Measurements from ENCODE around the gene RETREG1.
"Not testable (repeated sequence)": the region's sequence is repeated elsewhere in the genome, so short reads cannot be mapped to it uniquely, and the experiment has no call there.

Gene RETREG1, protein sequence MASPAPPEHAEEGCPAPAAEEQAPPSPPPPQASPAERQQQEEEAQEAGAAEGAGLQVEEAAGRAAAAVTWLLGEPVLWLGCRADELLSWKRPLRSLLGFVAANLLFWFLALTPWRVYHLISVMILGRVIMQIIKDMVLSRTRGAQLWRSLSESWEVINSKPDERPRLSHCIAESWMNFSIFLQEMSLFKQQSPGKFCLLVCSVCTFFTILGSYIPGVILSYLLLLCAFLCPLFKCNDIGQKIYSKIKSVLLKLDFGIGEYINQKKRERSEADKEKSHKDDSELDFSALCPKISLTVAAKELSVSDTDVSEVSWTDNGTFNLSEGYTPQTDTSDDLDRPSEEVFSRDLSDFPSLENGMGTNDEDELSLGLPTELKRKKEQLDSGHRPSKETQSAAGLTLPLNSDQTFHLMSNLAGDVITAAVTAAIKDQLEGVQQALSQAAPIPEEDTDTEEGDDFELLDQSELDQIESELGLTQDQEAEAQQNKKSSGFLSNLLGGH
- 29.0 to 56.9 reads per million in 2 donors for total RNA-seq

DNA sequence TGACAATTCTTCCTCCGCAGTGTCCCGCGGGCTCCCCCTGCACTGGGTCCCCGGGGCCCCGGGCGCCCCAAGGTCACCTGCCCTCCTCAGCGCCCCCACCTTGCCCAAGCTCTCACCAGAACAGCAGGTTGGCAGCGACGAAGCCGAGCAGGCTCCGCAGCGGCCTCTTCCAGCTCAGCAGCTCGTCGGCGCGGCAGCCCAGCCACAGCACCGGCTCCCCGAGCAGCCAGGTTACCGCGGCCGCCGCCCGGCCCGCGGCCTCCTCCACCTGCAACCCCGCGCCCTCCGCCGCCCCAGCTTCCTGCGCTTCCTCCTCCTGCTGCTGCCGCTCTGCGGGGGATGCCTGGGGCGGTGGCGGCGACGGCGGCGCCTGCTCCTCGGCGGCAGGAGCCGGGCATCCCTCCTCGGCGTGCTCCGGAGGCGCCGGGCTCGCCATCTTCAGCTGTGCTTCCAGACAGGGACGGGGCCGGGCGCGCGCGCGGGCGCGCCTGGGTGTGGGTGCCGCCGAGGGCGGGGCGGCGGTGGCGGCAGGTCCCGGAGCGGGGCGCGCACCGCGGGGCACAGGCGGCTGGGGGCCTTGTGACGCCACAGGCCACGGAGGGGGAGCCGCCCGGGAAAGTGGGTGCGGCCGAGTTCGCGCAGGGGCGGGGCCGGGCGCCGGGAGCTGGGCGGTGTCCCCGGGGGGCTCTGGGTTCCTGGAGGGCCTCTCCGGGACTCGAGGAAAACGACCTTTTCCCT lies at the start of gene RETREG1:
RETREG1 (minus strand) TSS at position 462 of the 738 bp plus-strand sequence; CDS start at position 436, 26 bp downstream.
- peak; percentile 68 to 88 (median 79) for DNase-seq

DNA sequence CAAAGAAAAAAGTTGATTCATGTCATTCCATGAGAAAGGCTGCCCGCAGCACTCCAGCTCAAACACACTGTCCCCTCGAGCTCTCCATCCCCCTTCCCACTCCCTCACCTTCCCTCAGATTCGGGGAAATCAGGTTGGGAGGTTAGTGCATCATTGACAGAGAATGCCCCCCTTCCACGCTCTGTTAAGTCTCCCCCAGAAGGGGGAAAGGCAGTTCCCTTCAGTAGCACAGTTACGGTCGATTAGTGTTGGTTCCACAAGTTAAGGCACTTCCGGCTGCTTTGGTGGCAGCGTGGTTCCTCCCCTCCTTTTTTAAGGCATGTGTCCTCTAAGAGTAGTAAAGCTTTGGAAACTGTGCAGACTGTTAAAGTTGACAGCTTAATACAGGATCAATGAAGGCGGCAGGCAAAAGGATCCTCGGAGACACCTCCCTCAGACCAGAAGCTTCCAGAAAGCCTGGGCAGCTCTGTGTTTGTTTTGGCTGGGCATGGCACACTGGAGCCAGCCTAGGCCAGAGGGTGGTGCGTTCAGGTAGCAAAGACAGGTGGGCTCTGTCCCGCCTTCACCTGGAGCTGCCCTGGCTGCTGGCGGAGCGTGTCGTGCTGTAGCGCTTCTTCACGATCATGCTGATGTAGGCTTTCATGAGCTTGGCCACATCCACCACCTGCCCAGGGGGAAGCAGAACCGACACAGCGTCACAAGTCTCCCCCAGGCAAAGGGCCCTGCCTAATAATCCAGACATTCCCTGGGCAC lies 49.5 kb upstream of the RETREG1 start:
- DNase-seq: no peak

DNA sequence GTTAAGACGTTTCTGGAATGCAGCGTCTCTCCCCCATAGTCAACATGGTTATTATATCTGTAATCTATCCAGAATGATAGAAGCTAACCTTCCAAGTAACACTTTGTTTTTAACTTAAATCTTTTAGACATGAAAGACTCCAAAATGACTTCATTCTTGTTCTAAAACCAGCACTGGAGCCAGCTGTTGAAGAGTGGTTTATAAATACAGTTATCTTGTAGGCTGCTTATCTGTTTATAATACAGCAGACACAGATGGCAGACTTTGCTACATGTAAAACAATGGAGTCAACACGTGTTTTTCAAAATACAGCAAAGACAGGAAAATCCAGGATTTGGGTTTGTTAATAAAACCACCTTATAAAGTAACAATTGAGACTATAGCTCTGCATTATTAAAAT lies 48.8 kb upstream of the RETREG1 start:
- DNase-seq: no peak

DNA sequence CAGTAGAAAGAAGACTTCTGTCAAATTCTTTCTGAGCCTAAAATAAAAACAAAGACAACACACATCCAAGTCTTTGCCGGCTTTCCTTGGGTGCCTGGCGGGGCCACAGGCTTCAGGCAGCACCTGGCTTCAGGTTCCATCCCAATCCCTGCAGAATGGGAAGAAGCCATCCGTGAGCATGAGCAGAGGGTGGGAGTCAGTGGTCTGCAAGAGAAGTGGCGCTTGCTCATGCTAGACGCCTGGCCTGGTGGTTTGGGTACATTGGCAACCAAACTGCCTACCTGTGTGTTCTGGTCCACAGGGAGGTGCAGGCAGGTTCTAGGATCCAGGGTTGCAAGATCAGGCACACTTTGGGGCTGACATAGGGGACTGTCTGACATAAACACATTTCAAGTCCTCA lies 47.6 kb upstream of the RETREG1 start:
- DNase-seq: no peak

DNA sequence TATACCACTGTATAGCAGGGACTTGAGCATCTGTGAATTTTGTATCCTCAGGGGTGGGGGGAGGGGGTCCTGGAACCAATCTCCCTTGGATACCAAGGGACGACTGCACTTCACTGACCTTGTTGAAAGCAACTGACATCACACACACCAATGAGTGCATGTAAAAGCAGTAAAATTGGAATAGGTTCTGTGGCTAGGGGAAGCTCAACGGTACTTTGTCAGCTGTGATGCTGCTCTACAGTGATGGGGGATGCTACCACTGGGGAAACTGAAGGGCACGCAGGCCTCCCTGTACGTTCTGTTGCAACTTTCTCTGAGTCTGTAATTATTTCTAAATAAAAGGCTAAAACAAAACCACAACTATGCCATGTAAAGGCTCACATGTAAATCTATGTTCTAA lies 47.0 kb upstream of the RETREG1 start:
- no peak for DNase-seq

DNA sequence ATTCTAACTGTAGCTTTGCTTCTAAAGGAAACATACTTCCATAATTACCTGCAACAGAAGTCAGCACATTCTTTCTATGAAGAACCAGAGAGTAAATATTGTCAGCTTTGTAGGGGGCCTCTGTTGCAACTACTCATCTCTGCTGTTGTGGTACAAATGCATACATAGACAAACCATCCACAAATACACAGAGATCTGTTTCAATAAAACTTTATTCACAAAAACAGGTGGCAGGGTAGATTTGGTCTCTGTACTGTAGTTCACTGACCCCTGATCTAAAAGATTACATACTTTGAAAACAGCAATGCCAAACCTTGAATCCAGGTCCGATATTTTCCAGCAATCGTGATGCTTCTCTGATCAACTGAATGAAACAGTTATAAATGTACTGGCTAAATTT lies 44.9 kb upstream of the RETREG1 start:
- DNase-seq: no peak

DNA sequence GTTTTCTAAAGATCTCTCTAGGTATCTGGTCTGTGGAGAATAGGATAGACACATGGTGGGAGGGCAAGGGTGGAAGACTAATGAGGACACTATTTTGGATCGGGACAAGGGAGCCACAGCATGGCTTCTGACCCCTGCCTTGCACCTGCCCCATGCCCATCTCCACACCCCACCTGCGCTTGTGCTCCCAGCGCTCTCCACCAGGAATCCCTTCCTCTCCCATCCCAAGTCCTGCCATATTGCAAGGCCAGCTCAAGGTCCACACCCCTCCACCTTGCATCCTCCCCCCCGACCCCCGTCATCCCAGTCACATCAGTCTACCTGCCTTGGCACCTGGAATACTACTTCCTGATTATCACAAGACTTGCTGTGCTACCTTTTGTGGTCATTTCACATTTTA lies 44.2 kb upstream of the RETREG1 start:
- DNase-seq: no peak

DNA sequence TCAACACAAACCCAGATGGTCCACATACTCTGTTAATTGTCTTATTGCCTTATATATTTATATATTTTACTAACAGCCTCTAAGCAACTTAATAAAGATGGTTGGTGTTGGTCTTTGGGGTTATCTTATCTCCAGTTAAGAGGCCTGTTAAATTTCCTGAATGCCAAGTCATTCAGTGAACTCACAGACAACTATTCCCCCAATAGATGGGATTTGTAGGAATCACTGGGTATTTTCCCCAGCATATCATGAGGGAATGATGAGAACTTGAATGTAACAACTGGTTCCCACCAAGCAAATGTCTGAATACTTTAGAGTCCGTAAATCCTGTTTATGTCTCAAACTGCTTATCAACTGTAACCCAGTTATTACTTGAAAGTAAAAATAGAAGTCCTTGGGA lies 42.7 kb upstream of the RETREG1 start:
- no peak for DNase-seq

DNA sequence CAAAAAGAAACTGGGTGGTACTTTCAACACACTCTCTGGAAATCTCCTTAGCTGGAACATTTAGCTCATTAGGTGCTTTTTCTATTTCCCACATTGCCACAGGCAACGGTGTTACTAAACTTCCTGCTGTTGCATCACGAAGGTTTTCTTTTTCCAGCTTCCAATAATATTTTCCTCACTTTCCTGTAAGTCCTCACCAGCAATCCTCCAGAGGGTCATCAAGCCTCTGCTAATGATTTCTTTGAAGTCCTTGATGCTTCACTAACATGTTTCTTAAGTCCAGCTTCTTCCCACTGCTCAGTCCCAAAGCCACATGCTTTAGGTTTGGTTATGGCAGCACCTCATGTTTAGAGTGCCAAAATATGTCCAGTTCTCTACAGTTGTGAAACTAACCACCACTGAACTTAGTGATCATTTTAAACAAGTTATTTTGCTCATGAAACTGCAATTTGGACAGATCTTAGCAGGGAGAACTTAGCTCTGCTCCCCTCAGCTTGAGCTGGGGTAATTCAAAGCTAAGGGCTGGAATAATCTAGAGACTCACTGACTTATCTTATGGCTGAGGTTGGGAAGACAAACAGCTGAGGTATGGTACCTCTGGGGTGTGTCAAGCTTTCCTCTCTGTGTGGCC lies 39.9 kb upstream of the RETREG1 start:
- DNase-seq: no peak

DNA sequence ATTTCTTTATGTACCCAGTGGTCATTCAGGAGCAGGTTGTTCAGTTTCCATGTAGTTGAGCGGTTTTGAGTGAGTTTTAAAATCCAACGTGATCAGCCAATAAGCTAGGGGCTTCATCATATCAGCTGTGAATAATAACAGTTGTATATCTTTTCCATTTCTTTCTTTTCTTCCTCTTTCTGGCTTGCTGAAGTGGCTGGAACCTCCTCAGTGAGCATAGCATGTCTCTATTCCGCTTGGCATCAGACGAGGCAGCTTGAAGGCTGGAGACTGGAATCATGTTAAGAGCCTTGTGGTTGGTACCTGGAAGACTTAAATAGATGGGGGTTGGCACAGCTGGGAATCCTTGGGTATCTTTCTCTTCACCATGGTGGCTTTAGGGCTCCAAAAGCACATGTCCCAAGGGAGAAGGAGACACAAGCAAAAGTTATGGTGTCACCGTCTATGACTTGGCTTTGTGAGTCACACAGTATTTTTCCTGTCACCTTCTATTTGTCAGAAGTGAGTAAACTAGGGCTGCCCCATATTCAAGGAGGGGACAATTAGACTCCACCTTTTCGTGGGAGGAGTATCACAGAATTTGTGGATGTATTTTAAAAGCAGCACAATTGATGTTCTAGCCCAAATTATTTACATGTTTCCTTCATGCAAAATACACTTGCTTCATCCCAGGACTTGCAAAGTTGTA lies 38.0 kb upstream of the RETREG1 start:
- DNase-seq: no peak

DNA sequence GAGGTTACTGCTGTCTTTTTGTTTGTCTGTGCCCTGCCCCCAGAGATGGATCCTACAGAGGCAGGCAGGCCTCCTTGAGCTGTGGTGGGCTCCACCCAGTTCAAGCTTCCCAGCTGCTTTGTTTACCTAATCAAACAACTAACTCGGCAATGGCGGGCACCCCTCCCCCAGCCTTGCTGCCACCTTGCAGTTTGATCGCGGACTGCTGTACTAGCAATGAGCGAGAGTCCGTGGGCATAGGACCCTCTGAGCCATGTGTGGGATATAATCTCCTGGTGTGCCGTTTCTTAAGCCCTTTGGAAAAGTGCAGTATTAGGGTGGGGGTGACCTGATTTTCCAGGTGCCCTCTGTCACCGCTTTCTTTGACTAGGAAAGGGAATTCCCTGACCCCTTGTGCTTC lies 31.9 kb upstream of the RETREG1 start:
- DNase-seq: not testable (repeated sequence)

DNA sequence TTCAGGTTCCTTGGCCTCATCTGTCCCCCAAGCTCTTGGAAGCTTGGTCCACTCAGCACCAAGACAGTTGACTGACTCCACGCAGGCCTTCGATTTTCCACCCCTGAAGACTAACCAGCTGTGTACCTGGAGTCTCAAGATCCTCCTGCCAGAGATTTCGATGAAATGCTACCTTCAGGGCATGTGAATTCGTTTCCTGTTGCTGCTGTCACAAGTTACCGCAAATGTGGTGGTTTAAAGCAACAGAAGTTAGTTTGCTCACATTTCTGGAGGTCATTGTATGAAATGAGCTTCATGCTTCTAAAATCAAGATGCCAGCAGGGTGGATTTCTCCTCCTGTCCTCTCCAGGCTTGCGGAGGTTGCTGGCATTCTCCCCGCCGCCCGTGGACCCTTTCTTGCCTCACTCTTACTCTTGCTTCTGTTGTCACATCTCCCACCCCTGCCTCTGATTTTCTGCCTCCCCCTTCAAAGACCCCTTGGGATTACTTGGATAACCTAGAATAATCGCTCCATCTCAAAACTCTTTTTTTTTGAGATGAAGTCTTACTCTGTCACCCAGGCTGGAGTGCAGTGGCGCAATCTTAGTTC lies 27.6 kb upstream of the RETREG1 start:
- DNase-seq: no peak

DNA sequence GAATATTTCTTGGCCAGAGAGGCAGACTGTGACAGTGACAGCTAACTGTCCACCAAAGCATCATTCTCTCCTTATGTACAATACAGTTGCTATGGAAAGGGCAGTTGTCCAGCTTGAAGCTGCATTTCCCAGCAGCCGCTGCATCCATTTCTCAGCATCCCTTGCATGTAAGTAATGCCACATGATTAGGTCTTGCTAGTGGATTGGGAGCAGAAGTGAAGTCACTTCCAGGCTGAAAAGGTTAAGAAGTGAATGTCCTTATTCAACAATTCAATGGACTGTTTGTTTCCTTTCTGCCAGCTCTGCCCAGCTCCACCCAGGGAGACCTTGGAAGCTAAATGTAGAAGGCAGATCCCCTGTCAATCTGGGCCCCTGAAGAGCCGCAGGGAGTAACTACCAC lies 26.1 kb upstream of the RETREG1 start:
- DNase-seq: no peak

DNA sequence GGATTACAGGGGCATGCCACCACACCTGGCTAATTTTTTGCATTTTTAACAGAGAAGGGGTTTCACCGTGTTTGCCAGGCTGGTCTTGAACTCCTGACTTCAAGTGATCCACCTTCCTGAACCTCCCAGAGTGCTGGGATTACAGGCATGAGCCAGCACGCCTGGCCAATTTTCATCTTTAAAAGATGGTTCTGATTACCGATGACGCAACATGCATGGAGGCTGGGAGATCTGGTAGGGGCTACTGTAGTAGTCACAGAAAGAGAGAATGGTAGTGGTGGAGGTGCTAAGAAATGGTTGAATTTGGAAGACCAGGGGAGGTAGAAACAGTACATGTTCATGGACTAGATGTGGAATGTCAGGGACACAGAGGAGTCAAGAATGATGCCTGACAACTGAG lies 22.4 kb upstream of the RETREG1 start:
- no peak for DNase-seq

DNA sequence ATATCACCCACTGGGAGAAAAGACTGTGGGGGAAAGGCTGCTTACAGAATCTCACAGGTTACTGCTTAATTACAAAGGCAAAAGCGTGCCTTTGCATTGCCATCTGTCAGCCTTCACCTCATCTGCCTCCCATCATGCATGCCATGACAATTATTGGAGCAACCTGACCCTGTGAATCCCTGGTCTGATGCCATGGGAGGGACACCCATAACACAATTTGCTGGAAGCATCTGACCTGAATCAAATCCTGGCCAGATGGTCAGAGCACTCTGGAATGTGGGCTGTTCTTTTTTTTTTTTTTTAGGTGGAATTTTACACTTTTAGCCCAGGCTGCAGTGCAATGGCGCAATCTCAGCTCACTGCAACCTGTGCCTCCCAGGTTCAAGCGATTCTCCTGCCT lies 11.6 kb upstream of the RETREG1 start:
- no peak for DNase-seq

DNA sequence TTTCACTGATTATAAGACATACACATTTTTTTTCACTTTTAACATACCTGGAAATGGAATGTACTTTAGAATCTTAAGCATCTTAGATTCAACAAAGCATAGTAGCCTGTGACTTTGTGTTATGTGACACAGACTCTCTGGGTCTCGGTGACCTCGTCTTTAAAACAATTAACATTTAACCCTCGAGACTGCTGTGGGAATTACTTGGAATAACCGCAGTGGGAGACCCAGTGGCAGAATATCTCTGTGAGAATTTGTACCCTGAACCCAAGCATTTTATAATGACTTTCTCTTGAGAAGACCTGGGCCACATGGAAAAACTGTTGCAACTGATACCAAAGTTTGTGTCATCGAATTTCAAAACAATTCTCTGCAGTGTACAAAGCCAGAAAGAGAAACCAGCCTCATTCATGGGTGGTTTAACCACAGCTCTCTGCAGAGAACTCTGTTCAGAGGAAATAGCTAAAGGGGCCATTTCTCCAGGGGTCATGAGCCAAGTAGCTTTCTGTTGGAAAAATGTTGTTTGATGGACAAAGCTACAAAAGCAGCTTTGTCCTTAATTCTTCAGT lies 10.0 kb upstream of the RETREG1 start:
- DNase-seq: peak in 1 of 5 experiments; percentile 84

DNA sequence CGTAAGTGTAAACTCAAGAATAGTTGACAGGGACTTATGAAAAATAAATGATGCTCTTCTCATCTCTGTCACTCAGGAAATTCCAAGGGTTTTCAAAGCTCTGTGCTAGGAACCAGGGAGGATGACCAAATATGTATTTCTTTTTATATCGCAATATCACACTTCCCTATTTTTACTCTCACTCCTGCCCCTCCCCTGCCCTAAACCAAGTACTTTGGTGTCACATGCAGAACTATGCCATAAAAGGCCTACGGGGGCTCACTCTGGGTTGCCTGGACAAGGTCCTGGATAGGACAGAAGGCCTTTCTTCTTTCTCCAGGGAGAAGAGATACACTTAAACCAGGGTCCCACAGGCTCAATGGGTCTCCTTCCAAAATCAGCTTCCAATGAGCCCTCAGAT lies 8.3 kb upstream of the RETREG1 start:
- DNase-seq: no peak

DNA sequence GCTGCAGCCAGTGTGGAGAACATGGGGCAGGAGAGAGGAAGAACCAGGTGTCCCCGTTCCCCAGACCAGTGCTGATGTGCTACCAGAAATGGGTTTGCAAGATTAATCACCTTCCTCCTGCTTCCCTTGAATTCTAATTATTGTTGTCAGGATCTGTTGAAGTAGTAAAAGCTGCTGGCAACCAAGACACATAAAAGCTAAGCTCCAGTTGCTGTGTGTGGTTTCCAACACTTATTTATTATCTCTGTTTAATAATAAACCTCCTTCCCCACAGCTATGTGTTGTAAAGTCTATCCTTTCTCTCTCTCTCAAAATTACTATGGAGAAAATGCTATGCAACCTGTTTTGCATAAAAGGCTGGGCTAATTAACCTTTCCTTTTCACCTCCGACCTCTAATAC lies 2.3 kb upstream of the RETREG1 start:
- no peak for DNase-seq

DNA sequence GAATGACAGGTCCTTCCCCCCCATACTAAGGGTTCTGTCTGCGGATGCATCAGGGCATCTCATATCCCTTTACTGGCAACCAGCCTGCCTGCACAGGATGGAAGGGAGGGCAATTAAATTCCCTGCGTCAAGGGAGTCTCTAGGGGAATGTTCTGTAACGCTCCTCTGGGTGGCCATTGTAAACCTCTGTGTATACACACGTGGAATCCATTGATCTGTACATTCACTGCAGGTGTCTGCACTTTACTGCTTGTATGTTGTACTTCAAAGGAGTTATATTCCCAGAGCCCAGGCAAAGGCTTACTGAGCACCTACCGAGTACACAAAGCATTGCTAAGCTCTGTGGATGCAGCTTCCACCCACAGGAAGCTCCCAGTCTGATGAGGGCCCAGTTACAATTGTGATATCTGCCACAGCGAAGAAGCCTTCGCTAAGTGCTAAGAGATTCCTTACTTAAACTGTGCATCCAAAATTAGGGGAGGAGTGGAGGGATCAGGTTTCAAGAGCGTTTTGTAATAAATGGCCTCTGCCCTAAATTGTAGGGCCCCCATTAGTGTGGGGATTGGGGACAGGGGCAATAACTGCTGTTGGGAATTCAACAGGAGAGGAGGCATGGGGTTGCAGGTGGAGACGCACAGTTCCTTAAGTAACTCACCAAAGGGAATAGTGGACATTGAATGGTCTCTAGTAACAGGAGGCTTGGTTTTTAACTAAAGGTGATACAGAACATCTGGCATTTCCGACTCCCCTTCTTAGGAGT lies 1.5 kb upstream of the RETREG1 start:
- DNase-seq: no peak

DNA sequence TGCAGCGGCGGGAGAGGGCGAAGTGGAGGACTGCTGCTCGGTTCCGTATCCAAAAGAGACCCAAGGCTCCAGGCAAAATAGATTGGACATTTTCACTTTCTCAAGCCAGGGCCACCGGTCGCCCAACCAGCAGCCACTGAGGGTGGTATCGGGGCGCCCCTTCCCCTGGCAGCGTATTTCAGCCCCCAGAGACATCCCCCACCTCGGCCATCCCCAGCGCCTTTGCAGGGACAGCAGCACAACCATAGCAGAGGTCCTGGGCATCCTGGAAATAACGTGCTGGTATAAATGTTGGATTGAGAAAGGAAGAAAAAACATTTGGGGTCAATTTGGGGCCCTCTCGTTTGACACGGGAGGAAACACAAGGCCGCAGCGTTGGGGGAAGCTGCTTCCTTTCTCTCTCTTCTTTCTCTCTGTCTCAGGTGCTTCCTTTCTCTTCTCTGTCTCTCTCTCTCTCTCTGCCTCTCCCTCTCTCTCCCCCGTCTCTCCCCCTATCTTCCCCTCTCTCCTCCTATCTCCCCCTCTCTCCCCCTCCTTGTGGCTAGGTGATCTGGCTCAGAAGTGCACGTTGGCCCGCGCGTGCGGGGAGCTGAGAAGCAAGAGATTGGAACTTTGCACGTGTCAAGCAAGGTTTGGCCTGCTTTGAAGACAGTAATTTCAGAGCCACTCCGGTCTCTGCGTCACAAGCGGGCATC lies 624 bp upstream of the RETREG1 start:
- DNase-seq: peak in 4 of 5 experiments; percentile 8 to 70 (median 48)
